Suprapubic skin (tissue), 4 donors: ENCODE results near the gene ST3GAL4. TPM values are rescaled to one million over a fixed set of nuclear protein-coding genes. Genes with fewer than 3 reads are reported as not detected.

Experiments used
- DNase-seq, 2 donors: peaks; one replicate each; pipeline ENCODE4 v3.0.0-alpha.2; 2019; ENCODE audit warnings: low spot score in 2 of 2
- H3K27ac ChIP-seq: fragments of 200-600 bp; sonication (generic); one replicate; pipeline ENCODE4 v1.5.1; 2019
- H3K27me3 ChIP-seq: fragments of 200-600 bp; sonication (generic); one replicate; pipeline ENCODE4 v1.5.1; 2019
- H3K36me3 ChIP-seq: fragments of 200-600 bp; sonication (generic); one replicate; pipeline ENCODE4 v1.5.1; 2019
- H3K4me1 ChIP-seq: fragments of 200-600 bp; sonication (generic); one replicate; pipeline ENCODE4 v1.5.1; 2019
- H3K4me3 ChIP-seq: fragments of 200-600 bp; sonication (generic); one replicate; pipeline ENCODE4 v1.5.1; 2019; ENCODE audit warnings: mild to moderate bottlenecking
- H3K9me3 ChIP-seq: fragments of 200-600 bp; sonication (generic); one replicate; pipeline ENCODE4 v1.5.1; 2019
- CTCF ChIP-seq, 2 donors: fragments of 200-600 bp in 1 of 2; fragments of 450-650 bp in 1 of 2; sonication (generic) in 1 of 2; IDR thresholded peaks; one replicate each; pipeline ENCODE4 v1.5.1; 2016 to 2019; ENCODE audit warnings: antibody characterized with exemption in 2 of 2, mild to moderate bottlenecking in 1 of 2, moderate library complexity in 1 of 2
- EP300 ChIP-seq: sonication (generic); formaldehyde crosslinking; IDR thresholded peaks from one replicate; pipeline ENCODE4 v1.6.1; 2017; ENCODE audit warnings: antibody characterized with exemption
- POLR2A ChIP-seq, 2 donors: fragments of 450-650 bp; IDR thresholded peaks; one replicate each; pipeline ENCODE4 v1.6.1; 2017; ENCODE audit warnings: antibody characterized with exemption in 2 of 2, mild to moderate bottlenecking in 2 of 2, moderate library complexity in 2 of 2
- POLR2AphosphoS5 ChIP-seq, 3 donors: sonication (generic); formaldehyde crosslinking; IDR thresholded peaks; one replicate each; pipeline ENCODE4 v1.6.1; 2017; ENCODE audit warnings: antibody characterized with exemption in 3 of 3
- WGBS: methylation state at CpG from one replicate; pipeline ENCODE4 v1.1.5; 2018; 5-methylcytosine and 5-hydroxymethylcytosine counted together
- total RNA-seq, 4 donors: library from RNA; depleted of rRNA; stranded (reverse); fragments of >200 nt; gene quantifications; one replicate each; pipeline ENCODE4 v1.1.0, GENCODE V29; 2016

The ST3GAL4 gene
- total RNA-seq, 4 donors from 2014 or later = 23.6 to 30.9 (median 26.9) TPM

DNA sequence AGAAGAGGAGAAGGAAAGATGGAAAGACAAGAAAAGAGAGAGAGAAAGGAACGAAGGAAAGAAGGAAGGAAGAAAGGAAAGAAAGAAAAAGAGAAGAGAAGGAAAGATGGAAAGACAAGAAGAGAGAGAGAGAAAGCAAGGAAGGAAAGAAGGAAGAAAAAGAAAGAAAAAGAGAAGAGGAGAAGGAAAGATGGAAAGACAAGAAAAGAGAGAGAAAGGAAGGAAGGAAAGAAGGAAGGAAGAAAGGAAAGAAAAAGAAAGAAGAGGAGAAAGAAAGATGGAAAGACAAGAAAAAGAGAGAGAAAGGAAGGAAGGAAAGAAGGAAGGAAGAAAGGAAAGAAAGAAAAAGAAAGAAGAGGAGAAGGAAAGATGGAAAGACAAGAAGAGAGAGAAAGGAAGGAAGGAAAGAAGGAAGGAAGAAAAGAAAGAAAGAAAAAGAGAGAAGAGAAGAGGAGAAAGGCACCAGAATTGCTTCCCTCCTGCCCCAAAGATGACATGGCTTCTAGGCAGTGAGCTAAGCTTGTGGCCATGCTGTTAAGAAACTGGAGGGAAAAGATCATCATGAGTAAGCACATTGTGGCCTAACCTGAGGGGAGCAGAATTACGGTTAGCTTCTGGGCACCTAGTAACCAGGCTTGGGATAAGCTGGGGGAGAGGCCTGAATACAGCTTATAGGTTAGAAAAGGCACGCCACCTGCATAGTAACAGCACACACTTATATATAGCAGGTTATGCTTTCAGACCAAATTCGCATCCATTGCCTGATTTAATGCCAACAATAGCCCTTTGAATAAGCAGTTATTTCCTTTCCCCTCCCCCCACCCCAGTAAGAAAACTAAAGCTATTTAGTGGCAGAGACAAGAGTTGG lies 2.3 kb upstream of the ST3GAL4 start:
- Histone ChIP-seq H3K4me1 (peaks cover 57% of the 10 kb centered on the region), H3K27me3 (no peaks in the 10 kb centered on the region), H3K4me3 (no peak overlapping the region), H3K36me3 (no peaks in the 10 kb centered on the region), H3K27ac (no peak overlapping the region), H3K9me3 (no peaks in the 10 kb centered on the region)
- TF ChIP-seq POLR2A (IDR thresholded peaks at IDR 0.05) (no peak), CTCF (IDR thresholded peaks at IDR 0.05) (no peak), POLR2AphosphoS5 (IDR thresholded peaks at IDR 0.05) (no peak), EP300 (no peak)
- DNase-seq = peak; percentile 35 to 49
- 80% methylated on average over 4 of the region's 4 CpGs for WGBS

- Histone ChIP-seq H3K9me3 (no peaks in the 10 kb centered on the region), H3K36me3 (no peaks in the 10 kb centered on the region), H3K4me3 (peak overlapping the region; percentile 67), H3K4me1 (peaks cover 57% of the 10 kb centered on the region), H3K27me3 (no peaks in the 10 kb centered on the region), H3K27ac (peak overlapping the region; percentile 83)
- WGBS = 56% methylated on average over 10 of the region's 15 CpGs
- peak; percentile 53 to 63 for DNase-seq
- TF ChIP-seq EP300 (no peak), POLR2A (IDR thresholded peaks at IDR 0.05) (no peak), POLR2AphosphoS5 (IDR thresholded peaks at IDR 0.05) (no peak), CTCF (IDR thresholded peaks at IDR 0.05) (no peak)
Measured at GRCh38 chr11:126354631-126355323, 709 bp upstream of the ST3GAL4 start.

- 13% methylated on average over 12 of the region's 46 CpGs for WGBS
- peak overlapping the region; percentile 83 for H3K27ac ChIP-seq
- H3K4me3 ChIP-seq = peak overlapping the region; percentile 67
- H3K27me3 ChIP-seq = no peaks in the 10 kb centered on the region
- peak; percentile 71 to 81 for DNase-seq
- TF ChIP-seq POLR2AphosphoS5 (IDR thresholded peaks at IDR 0.05) (no peak), EP300 (no peak), CTCF (IDR thresholded peaks at IDR 0.05) (no peak), POLR2A (IDR thresholded peaks at IDR 0.05) (no peak)
- H3K9me3 ChIP-seq = no peaks in the 10 kb centered on the region
- H3K36me3 ChIP-seq = no peaks in the 10 kb centered on the region
- peaks cover 62% of the 10 kb centered on the region for H3K4me1 ChIP-seq
Measured at GRCh38 chr11:126355926-126356897, 726 bp downstream of the ST3GAL4 start.

DNA sequence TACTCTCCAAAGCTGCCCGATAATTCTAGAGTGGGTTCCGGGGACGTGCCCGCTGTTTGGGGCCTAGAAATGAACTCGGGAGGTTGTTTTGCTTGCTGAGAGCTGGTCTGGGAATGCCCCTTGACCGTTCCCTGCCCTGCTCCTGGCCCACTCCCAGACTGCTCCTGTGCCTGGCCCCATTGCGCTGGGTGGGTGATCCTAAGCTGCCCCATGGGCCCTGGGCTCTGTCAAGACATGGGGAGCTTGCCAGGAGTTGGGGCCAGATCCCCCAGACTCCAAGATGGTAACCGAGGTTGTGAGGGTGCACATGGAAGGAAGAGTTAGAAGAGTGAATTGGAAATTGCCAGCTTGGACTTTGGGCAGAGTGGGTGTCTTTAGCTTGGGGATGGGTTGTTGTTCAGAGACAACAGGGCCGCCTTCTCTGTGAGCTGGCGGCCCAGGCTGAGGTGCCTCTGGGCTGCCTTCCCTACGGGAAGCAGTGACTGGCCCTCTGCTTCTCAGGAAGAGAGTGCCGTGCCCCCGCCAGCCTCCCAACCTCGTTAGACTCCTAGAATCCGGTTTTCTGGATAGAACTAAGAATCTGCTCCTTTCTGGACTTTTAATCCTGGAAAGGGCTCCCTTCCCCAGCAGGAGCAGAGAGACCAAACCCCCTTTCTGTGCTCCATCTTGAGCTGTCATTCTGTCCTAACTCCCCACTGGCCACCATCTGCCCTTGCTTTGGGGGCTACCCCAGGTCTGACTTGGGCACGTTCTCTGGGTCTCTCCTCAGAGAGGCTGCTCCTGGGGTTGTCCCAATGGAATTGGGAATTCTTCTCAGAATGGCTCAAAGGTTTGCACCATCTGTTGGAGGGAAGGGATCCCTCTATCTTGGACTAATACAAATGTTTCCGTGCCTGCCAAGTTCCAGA lies 1.8 kb downstream of the ST3GAL4 start:
- TF ChIP-seq EP300 (no peak), CTCF (IDR thresholded peaks at IDR 0.05) (no peak), POLR2AphosphoS5 (IDR thresholded peaks at IDR 0.05) (no peak), POLR2A (IDR thresholded peaks at IDR 0.05) (no peak)
- H3K9me3 ChIP-seq = no peaks in the 10 kb centered on the region
- peak; percentile 53 to 66 for DNase-seq
- peaks cover 62% of the 10 kb centered on the region for H3K4me1 ChIP-seq
- WGBS = 61% methylated on average over 15 of the region's 17 CpGs
- peak overlapping the region; percentile 67 for H3K4me3 ChIP-seq
- H3K27me3 ChIP-seq = no peaks in the 10 kb centered on the region
- H3K36me3 ChIP-seq = no peaks in the 10 kb centered on the region
- H3K27ac ChIP-seq = peak overlapping the region; percentile 83
